Measurements from ENCODE around the gene LRSAM1.

Gene LRSAM1

GRCh38 chr9:127519301-127520166 lies 68.2 kb downstream of the LRSAM1 start:
- no peak for DNase-seq

- DNase-seq = no peak
Measured at GRCh38 chr9:127520941-127521918, 69.9 kb downstream of the LRSAM1 start.

GRCh38 chr9:127521919-127522304 lies 70.6 kb downstream of the LRSAM1 start:
- no peak for DNase-seq

- no peak for DNase-seq
Measured at GRCh38 chr9:127522727-127523126, 71.4 kb downstream of the LRSAM1 start.

GRCh38 chr9:127523312-127523851 lies 72.1 kb downstream of the LRSAM1 start:
- DNase-seq = no peak

GRCh38 chr9:127524373-127524772 lies 73.1 kb downstream of the LRSAM1 start:
- DNase-seq = no peak

GRCh38 chr9:127525401-127526188 lies 74.3 kb downstream of the LRSAM1 start:
- DNase-seq = peak; percentile 20

GRCh38 chr9:127526655-127527559 lies 75.6 kb downstream of the LRSAM1 start:
- no peak for DNase-seq

GRCh38 chr9:127527560-127528268 lies 76.4 kb downstream of the LRSAM1 start:
- no peak for DNase-seq

GRCh38 chr9:127528422-127529251 lies 77.3 kb downstream of the LRSAM1 start:
- no peak for DNase-seq

GRCh38 chr9:127529671-127530070 lies 78.4 kb downstream of the LRSAM1 start:
- no peak for DNase-seq

- no peak for DNase-seq
Measured at GRCh38 chr9:127530206-127530941, 79.1 kb downstream of the LRSAM1 start.

GRCh38 chr9:127531676-127532075 lies 80.4 kb downstream of the LRSAM1 start:
- DNase-seq = no peak

GRCh38 chr9:127534250-127534906 lies 83.1 kb downstream of the LRSAM1 start:
- DNase-seq = no peak

- DNase-seq = no peak
Measured at GRCh38 chr9:127534931-127535330, 83.6 kb downstream of the LRSAM1 start.

GRCh38 chr9:127535396-127535795 lies 84.1 kb downstream of the LRSAM1 start:
- DNase-seq = no peak

- DNase-seq = no peak
Measured at GRCh38 chr9:127535834-127536233, 84.5 kb downstream of the LRSAM1 start.

- DNase-seq = no peak
Measured at GRCh38 chr9:127536499-127536898, 85.2 kb downstream of the LRSAM1 start.

All from central memory CD4-positive, alpha-beta T cell (primary cell).